Spleen (tissue), 11 donors: ENCODE measurements around the gene GDPD5. TPM values are rescaled to one million over a fixed set of nuclear protein-coding genes. Genes with fewer than 3 reads are reported as not detected.

Source experiments
- DNase-seq: peaks from one replicate; pipeline ENCODE4 v3.0.0-alpha.2; 2020
- H3K27ac ChIP-seq, 8 donors: fragments of 200-600 bp; sonication (generic) in 7 of 8; 1 replicate in 4 of 8; 2 replicates in 4 of 8; pipeline versions ENCODE4 v1.5.0 to v1.8.0; 2016 to 2021; ENCODE audit warnings: inconsistent platforms in 4 of 8, mild to moderate bottlenecking in 4 of 8, moderate library complexity in 1 of 8
- H3K27me3 ChIP-seq, 7 donors: fragments of 200-600 bp; sonication (generic) in 6 of 7; replicated peaks in 1 of 7; 1 replicate in 4 of 7; 2 replicates in 3 of 7; pipeline versions ENCODE4 v1.5.0 to v1.8.0; 2016 to 2021; ENCODE audit warnings: inconsistent platforms in 3 of 7, mild to moderate bottlenecking in 1 of 7
- H3K36me3 ChIP-seq, 6 donors: fragments of 200-600 bp; sonication (generic) in 5 of 6; 1 replicate in 4 of 6; 2 replicates in 2 of 6; pipeline versions ENCODE4 v1.5.0 to v1.8.0; 2016 to 2021; ENCODE audit warnings: inconsistent platforms in 2 of 6
- H3K4me1 ChIP-seq, 6 donors: fragments of 200-600 bp; sonication (generic) in 5 of 6; 1 replicate in 3 of 6; 2 replicates in 3 of 6; pipeline versions ENCODE4 v1.5.0 to v1.8.0; 2016 to 2021; ENCODE audit warnings: inconsistent platforms in 3 of 6
- H3K4me3 ChIP-seq, 8 donors: fragments of 200-600 bp; sonication (generic) in 7 of 8; 1 replicate in 4 of 8; 2 replicates in 4 of 8; pipeline versions ENCODE4 v1.5.0 to v1.8.0; 2016 to 2021; ENCODE audit warnings: inconsistent platforms in 4 of 8, mild to moderate bottlenecking in 4 of 8, moderate library complexity in 2 of 8
- H3K9me3 ChIP-seq, 8 donors: fragments of 200-600 bp; sonication (generic) in 7 of 8; 1 replicate in 4 of 8; 2 replicates in 4 of 8; pipeline versions ENCODE4 v1.5.0 to v1.8.0; 2016 to 2021; ENCODE audit warnings: inconsistent platforms in 4 of 8
- CTCF ChIP-seq, 11 experiments: fragments of 200-600 bp in 7 of 11; fragments of 450-650 bp in 4 of 11; sonication (generic) in 4 of 11; IDR thresholded peaks in 8 of 11; conservative IDR thresholded peaks in 3 of 11; 1 replicate in 7 of 11; 2 replicates in 4 of 11; pipeline versions ENCODE4 v1.4.0 to v1.8.0; 2016 to 2021; ENCODE audit warnings: antibody characterized with exemption in 11 of 11, inconsistent platforms in 4 of 11, mild to moderate bottlenecking in 1 of 11
- POLR2A ChIP-seq, 3 donors: fragments of 450-650 bp; IDR thresholded peaks; one replicate each; pipeline ENCODE4 v1.5.1; 2017; ENCODE audit warnings: antibody characterized with exemption in 3 of 3, mild to moderate bottlenecking in 1 of 3
- POLR2AphosphoS5 ChIP-seq, 3 donors: sonication (generic); formaldehyde crosslinking; IDR thresholded peaks; one replicate each; pipeline ENCODE4 v1.5.1; 2017; ENCODE audit warnings: antibody characterized with exemption in 3 of 3
- WGBS, 5 donors: extraction: QIAGEN DNeasy Blood & Tissue Kit in 3 of 5; methylation state at CpG; one replicate each; pipeline versions ENCODE4 v1.1.5 to v1.1.7; 2013 to 2018; 5-methylcytosine and 5-hydroxymethylcytosine counted together
- intact Hi-C: fragments of 100-400 bp; cut with DNase I; formaldehyde crosslinking; loops from one replicate; pipeline ENCODE4 v1.15.0; 2023; ENCODE audit warnings: low total_unique reads
- polyA plus RNA-seq, 3 donors: library from polyadenylated mRNA; stranded (reverse); fragments of 200-250 nt; gene quantifications; one replicate each; pipeline ENCODE4 v1.2.1, GENCODE V29; 2013
- total RNA-seq, 7 donors: library from RNA; depleted of rRNA in 3 of 7; stranded (reverse); fragments of >200 nt in 3 of 7; fragmentation: NEBNext Ultra II Directional in 4 of 7; extraction: Animal tissue kit (Norgen Biotek cat#: 25700) in 4 of 7; gene quantifications; one replicate each; pipeline versions ENCODE4 v1.1.0 to v1.2.1, GENCODE V29; 2016 to 2021
- donor health status: healthy with polysubstance abuse.
- donor health status: DM: no; HTN: no; CAD: no; lungs with moderate emphysema.
- donor health status: DM: no; HTN: no; CAD: no.
- donor health status: Bipolar disorder and iron deficiency.
- donor health status: healthy.
- donor health status: DM: no; HTN: no; CAD: no.
- donor health status: DM: yes; HTN: yes; CAD: no.

The GDPD5 gene
- total and polyA plus RNA-seq, 10 donors: 44.6 to 273 (median 146) TPM

DNA sequence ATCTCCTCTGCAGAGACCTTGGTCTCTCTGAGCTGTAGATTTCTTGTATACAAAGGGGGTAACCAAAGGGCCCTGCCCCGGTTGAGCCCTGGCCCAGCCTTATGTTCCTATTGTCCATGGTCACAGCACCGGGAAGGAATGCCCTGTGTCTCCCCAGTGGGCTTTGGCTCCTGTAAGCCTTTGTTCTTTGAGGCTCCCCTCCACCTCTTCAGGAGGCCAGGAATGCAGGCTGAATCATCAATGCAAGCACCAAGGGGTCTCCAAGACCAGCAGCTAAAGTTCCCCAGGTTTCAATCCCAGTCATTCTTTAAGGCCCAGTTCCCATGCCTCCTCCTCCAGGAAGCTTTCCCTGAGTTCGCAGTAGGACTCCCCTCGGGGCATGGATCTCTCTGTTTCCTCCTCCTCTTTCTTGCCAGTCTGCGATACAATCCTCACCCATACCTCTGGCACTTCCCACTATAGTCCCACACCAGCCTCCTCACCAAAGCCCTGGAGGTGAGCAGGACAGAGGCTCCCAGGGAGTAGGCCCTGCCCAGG lies 63.6 kb downstream of the GDPD5 start:
- Histone ChIP-seq H3K9me3 (no peaks in the 10 kb centered on the region), H3K27me3 (no peaks in the 10 kb centered on the region), H3K36me3 (peaks cover 0 to 27% (median 0%) of the 10 kb centered on the region in 6 donors), H3K27ac (peak overlapping the region; percentile 29 to 81 (median 76)), H3K4me3 (no peak overlapping the region), H3K4me1 (peaks cover 8 to 60% (median 39%) of the 10 kb centered on the region in 6 donors)
- TF ChIP-seq POLR2A (IDR thresholded peaks at IDR 0.05) (no peak), POLR2AphosphoS5 (IDR thresholded peaks at IDR 0.05) (no peak), CTCF (IDR thresholded peaks at IDR 0.05 in 8 of 11, conservative IDR thresholded peaks at IDR 0.05 in 3 of 11) (no peak)
- intact Hi-C loops: no loop called here
- WGBS, 5 donors: 79 to 86% (median 83%) methylated on average over 5 of the region's 5 CpGs
- DNase-seq: no peak

- H3K27me3 ChIP-seq: no peaks in the 10 kb centered on the region
- WGBS, 5 donors: 74 to 80% (median 76%) methylated on average over 6 of the region's 6 CpGs
- H3K9me3 ChIP-seq: no peaks in the 10 kb centered on the region
- H3K4me1 ChIP-seq: peaks cover 5 to 49% (median 33%) of the 10 kb centered on the region in 6 donors
- H3K27ac ChIP-seq: peak overlapping the region in 6 of 8 donors; percentile 13 to 81 (median 77)
- peaks cover 0 to 33% (median 0%) of the 10 kb centered on the region in 6 donors for H3K36me3 ChIP-seq
- intact Hi-C loops: no loop called here
- DNase-seq: peak; percentile 33
- no peak for TF ChIP-seq CTCF (IDR thresholded peaks at IDR 0.05 in 8 of 11, conservative IDR thresholded peaks at IDR 0.05 in 3 of 11)
- TF ChIP-seq POLR2AphosphoS5 (IDR thresholded peaks at IDR 0.05): no peak
- TF ChIP-seq POLR2A (IDR thresholded peaks at IDR 0.05): no peak
- no peak overlapping the region for H3K4me3 ChIP-seq
Measured at GRCh38 chr11:75461151-75461550, 64.6 kb downstream of the GDPD5 start.

GRCh38 chr11:75456596-75457183 lies 69.1 kb downstream of the GDPD5 start:
- no peak for DNase-seq
- intact Hi-C loops: no loop called here
- no peaks in the 10 kb centered on the region for H3K27me3 ChIP-seq
- 54 to 84% (median 76%) methylated on average over 8 to 14 of the region's 14 CpGs for WGBS, 5 donors
- peaks cover 0 to 15% (median 2%) of the 10 kb centered on the region in 6 donors for H3K4me1 ChIP-seq
- no peak for TF ChIP-seq POLR2A (IDR thresholded peaks at IDR 0.05)
- TF ChIP-seq POLR2AphosphoS5 (IDR thresholded peaks at IDR 0.05): no peak
- TF ChIP-seq CTCF (IDR thresholded peaks at IDR 0.05 in 8 of 11, conservative IDR thresholded peaks at IDR 0.05 in 3 of 11): no peak
- H3K36me3 ChIP-seq: peaks cover 0 to 53% (median 2%) of the 10 kb centered on the region in 6 donors
- H3K9me3 ChIP-seq: no peaks in the 10 kb centered on the region
- H3K4me3 ChIP-seq: no peak overlapping the region
- H3K27ac ChIP-seq: peak overlapping the region in 3 of 8 donors; percentile 30 to 45 (median 33)

DNA sequence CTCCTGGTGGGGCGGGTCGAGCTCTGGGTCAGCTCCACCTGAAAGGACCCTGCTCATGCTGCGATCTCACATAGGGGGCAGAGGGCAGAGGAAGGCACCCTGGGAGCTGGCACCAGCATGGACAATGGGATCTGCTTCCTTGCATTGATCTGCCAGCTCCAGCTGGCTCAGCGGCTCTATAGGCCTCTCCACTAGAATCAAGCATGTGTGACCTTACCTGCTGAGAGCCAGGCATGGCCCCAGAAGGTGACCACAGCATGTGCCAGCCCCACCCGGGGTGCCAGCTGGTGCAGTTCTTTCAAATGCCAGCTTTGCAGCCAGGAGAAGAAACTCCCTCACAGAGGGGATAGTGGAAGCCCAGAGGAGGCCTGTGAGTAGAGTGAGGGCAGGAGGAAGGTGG lies 70.8 kb downstream of the GDPD5 start:
- H3K4me1 ChIP-seq: peaks cover 0 to 15% (median 0%) of the 10 kb centered on the region in 6 donors
- intact Hi-C loops: no loop called here
- H3K9me3 ChIP-seq: peaks cover 0 to 5% (median 0%) of the 10 kb centered on the region in 8 donors
- no peak for DNase-seq
- no peak overlapping the region for H3K4me3 ChIP-seq
- H3K36me3 ChIP-seq: peaks cover 0 to 63% (median 2%) of the 10 kb centered on the region in 6 donors
- 78 to 86% (median 85%) methylated on average over 3 to 5 of the region's 5 CpGs for WGBS, 5 donors
- H3K27ac ChIP-seq: no peak overlapping the region
- H3K27me3 ChIP-seq: no peaks in the 10 kb centered on the region
- no peak for TF ChIP-seq POLR2AphosphoS5 (IDR thresholded peaks at IDR 0.05)
- no peak for TF ChIP-seq CTCF (IDR thresholded peaks at IDR 0.05 in 8 of 11, conservative IDR thresholded peaks at IDR 0.05 in 3 of 11)
- no peak for TF ChIP-seq POLR2A (IDR thresholded peaks at IDR 0.05)
